ENCODE results near the gene DNAH3.

GRCh38 chr16:21076186-21076883, 74.3 kb downstream of the DNAH3 start:
- TF ChIP-seq CTCF (IDR thresholded peaks at IDR 0.05; ENCODE audit: insufficient read depth, low read length) (no peak), POLR2AphosphoS5 (IDR thresholded peaks at IDR 0.05; ENCODE audit: low read depth) (no peak), REST (IDR thresholded peaks at IDR 0.05; ENCODE audit: insufficient replicate concordance, low read depth) (no peak), SPI1 (IDR thresholded peaks at IDR 0.05; ENCODE audit: borderline replicate concordance, low read depth) (no peak), GABPA (IDR thresholded peaks at IDR 0.05; ENCODE audit: low read depth) (no peak)

Data from HL-60 (cell line).